GM19099 (cell line): ENCODE data around the gene SLC16A6.
A peak's percentile ranks its signal among the peaks of the same experiment; 100 is the strongest.

Source experiments
- POLR2A ChIP-seq: IDR thresholded peaks from 3 replicates; pipeline ENCODE4 v1.6.1; 2011; ENCODE audit warnings: low read depth; ENCODE audit not compliant: insufficient read length; ENCODE audit errors: extremely low read depth

SLC16A6 gene

DNA sequence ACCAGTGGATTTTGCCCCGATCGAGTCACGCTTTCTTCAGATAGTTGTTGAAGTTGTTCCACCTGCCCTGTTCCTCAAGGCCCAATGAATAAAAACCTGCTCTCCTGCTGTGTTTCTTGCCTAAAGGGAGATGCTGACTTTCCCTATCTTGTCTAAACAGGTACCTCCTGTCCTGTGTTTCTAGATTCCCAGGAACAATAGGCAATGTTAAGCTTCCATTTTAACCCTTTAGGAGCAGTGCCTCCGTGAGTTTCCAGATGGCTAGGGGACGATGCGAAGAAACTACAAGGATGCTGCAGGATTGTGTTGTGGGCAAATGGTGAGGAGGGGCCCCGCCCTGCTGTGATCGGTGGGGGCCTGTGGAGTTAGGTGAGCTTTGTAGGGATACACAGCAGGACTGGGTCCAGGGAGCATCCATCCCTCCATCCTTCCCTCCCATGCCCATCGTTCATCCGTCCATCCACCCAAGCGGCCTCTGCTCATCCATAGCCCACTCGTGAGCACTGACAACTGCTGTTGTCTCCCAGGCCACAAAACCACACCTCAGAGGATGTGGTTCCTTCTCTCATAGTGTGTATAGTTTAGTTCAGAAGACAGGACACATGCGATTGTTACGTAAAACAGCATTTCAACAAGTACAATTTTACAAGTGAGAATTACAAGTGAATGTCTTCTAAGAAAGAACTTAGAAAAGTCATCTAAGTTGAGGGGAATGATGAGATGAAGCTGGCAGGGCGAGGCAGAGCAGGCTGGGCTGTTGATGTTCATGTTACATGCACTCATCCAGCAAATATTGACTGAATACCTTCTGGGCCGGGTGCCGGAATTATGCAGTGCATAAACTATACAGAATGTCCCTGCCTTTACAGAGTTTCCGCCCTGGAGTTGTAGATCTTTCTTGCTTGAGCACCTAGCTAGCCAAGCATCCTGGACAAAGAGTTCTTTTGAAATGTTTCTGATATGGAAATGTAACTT is 5.6 kb upstream of the SLC16A6 start:
- TF ChIP-seq POLR2A, result no peak

DNA sequence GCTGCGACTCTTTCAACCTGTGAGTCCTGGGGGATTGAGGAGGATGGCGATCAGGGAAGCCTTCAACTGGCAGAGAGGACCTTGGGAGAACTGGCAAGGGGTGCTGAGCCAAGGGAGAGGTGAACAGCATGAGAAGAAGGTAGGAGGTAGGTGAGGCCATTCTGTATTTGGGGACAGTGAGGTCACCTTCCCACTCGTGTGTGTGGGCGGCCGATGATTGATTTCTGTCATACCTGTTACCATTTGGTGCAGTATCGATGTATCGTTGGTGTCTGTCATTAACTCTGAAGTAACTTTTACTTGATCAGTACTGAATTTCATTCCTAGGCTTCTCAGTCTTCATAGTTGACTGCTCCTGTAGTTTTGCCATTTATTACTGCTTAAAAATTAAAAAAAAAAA is 4.2 kb upstream of the SLC16A6 start:
- TF ChIP-seq POLR2A, result no peak

DNA sequence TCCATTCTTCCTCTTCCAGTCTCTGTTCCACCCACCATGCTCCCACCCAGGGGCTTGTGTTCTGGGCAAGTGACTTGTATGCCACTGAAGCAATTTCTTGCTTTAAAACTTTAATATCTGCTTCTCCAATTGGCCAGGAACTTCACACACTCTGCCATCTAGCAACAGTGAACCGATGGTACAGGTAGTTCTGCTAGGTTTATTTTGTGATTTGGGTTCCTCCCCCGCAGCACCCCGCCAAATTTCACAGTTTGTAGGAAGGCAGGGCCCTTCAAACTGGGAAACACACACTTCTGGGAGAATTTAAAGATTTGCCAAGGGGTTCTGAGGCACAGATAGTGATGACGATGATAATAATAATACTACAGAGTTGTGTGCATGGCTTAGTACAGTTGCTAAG is 3.7 kb upstream of the SLC16A6 start:
- TF ChIP-seq POLR2A, result no peak

DNA sequence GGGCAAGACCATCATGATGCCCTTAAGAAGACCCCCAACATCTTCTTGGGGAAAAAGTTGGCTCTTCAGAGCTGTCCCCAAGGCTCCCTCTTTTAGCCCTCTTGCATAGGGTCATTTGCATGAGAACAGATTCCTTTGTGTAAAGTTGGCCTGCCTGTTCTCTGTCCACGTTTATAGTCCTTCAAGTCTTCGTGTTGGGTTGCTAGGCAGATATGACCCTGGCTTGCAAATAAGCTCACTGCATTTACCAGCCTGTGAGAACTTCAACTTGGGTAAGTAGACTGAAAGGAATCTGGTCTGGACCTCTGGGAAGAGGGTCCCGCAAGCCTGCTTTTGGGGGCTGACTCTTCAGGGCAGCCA is 3.2 kb upstream of the SLC16A6 start:
- TF ChIP-seq POLR2A, result no peak

DNA sequence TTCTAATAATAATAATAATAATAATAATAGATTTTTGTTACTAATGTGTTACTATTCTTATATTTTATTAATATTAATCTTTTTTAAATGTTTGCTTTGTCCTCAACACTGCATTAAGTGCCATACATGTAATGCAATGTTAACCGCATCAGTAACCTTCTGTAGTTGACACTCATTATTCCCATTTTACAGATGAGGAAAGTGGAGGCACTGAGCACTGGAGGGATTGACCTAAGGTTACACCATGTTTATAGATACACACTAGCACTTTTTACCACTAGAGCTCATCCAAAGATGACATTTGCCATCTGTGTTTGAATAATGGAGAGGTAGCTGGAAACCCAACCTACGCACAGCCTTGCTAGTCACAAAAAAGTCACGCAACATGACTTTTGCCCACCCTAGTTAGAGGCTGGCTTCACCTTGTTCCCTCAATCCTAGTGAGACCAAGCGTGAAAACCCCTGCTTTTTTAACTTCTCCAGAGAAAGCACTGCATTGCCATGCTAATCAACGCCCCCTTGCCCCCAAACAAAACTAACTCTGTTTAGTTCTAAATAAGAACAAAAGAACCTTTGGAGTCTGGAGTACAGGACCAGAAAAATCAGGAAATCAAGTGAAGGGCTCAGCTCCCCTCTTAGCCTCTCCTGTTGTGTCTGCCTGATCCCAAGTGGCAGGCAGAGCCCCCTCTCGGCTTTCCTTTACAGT is 2.7 kb upstream of the SLC16A6 start:
- TF ChIP-seq POLR2A, result no peak

DNA sequence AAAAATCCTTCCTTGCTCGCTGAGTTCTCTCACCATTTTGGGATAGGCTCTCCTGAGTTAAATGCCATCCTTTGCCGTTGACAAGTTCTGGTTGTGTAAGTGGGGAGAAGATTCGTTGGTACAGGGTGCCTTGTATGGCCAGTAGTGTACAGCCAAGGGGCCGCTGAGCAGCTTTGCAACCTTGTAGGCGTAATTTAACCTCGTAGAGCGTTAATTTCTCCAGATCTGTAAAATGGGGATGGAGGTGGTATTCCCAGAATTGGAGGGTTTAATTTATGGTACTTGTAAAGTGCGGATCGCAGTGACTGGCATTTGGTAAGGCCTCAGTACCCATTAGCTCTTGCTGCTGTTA is 1.7 kb upstream of the SLC16A6 start:
- TF ChIP-seq POLR2A, result no peak

DNA sequence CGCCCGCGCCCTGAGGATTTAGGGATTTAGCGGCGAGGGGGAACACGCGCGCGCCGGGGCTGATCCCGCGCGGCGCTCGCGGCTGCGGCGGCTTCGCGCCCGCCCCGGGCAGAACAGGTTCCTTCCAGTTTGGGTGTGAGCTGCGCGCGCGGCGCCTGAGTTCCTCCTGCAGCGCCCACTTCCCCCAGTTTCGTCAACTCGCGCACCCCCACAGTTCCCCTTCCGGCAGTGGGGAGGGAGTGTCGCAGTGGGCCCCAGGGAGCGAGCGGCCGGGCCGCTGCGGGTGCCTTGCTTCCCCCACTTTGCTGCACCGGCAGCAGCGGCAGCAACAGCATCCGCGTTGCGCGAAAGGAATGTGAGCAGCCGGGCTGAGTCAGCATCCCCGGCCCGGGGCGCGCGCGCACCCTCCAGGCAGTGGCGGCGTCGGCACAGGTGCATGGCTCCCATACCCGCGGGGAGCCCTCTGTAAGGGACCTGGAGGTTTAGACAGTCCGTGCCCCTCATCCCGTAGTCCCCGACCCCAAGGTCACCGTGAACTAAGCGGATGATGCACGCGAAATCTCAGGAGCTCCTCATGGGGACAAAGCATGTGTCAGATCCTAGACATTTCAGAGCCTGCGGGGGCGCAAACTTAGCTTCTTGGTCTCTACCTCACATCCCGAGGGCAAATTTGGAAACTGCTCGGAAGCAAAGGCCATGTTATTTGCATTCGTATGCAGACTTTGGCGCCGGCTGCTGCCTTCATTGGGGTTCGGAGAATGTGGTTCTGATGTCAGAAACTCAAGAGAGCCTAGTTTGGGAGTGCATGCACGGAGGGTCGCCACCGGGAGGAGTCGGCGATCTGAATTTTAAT is 1.1 kb upstream of the SLC16A6 start:
- TF ChIP-seq POLR2A, result peak; percentile 93

DNA sequence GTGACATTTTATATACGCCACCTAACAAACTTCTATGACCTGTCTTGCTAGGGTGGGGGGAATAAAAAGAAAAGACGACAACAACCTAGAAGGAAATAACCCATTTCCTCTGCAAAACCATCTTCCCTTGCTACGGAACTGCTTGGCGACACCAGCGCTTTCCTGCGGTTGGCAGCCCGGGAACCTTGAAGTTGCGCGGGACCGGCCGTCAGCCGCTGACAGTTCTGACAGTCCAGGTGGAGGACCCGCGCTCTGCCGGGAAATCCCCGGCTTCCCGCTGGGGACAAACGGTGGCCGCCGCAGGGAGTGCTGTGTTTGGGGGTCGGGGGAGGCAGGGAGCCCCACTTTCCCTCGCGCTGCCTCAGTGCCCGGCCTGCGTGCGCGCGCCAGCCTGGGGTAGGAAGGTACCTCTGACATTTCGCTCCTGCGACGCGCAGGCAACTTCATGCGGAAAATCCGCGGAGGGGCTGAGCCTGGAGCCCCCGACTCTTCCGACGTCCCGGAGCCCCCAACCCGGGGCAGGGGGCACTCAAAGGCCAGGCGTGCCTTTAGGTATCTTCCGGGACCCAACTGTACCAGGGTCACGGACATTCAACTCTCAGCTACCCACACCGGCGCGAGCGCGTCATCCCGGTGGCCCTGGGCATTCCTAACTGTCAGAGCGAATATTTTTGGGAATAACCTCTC is 516 bp downstream of the SLC16A6 start:
- peak; percentile 5 for TF ChIP-seq POLR2A

DNA sequence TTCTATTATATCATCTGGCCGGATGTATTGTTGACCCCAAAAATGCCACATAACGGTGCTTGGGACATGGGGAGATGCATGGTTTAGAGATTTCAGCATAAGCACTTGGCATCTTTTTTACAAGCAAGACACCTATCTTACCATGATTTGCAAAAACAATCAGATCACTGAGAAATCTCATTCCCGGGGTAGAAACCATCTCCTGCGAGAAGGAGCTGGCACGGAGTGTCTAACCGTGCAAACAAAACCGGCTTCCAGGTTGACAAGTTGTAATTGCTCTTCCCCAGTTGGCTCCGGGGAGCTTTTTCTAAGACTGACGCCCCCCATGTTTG is 1.0 kb downstream of the SLC16A6 start:
- TF ChIP-seq POLR2A, result peak; percentile 16

DNA sequence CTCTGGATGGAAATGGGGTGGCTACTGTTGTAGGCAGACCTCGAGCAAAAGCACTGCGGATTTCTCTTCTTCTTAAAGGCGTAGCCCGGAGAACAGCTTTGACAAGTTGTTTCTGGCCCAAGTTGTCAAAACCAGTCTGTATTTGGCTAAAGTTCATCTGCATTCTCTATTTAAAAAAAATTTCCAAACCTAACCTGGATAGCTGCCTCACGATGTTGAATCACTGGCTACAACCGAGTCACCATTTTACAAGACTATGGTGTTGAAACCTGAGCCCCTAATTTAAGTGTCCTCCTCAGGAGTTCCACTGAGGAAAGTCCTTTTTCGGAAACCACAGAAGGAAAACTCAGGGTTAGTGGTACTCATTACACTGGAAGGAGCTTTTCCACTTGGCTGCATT is 1.5 kb downstream of the SLC16A6 start:
- no peak for TF ChIP-seq POLR2A

DNA sequence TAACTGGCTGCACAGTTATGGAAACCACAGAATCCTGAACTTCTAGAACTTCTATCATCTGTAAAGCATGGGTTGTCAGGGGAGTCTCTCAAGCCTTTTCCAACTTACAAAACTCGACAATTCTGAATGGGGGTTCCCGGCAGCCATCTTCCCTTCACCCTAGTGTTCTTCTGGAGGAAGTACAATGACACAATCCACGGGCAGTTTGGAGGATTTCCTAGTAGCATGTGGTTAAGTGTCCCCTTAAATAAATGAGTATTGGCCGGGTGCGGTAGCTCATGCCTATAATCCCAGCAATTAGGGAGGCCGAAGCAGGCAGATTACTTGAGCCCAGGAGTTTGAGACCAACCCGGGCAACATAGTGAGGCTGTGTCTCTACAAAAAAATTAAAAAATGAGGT is 2.1 kb downstream of the SLC16A6 start:
- no peak for TF ChIP-seq POLR2A

DNA sequence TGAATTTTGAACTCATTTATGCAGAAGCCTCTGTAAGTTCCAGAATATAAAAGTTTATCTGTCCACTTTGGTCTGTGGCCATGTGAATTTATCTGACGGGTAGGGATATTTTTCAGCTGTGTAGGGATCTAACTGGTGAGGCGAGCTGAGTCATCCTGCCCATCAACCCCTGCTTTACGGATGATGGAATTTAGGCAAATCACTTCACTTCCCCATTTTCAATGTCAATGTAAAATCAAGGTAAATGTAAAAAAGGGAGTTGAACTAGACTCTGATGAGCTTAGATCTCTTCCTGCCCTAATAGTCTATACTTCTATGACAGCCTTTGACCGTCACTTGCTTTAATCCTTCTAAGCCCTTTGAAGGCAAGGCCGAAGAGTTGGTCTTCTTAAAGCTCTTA is 2.6 kb downstream of the SLC16A6 start:
- peak; percentile 25 for TF ChIP-seq POLR2A

DNA sequence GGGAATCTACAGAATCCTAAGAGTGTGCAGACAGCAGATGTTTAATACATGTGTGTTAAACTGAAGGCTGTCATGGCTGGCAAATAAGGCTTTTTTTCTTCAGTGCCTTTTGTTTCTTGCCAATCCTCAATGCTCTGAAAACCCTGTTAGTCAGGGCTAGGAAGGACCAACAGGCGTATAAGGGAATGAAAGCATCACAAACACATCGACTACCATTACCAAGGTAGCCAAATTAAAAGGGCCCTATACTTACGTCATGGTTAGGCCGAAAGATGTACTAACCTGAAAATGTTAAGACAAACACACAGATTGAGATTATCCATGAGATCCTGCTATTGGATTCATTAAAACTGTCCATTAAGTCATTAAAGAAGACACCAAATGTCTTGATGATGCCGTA is 13.1 kb downstream of the SLC16A6 start:
- no peak for TF ChIP-seq POLR2A

DNA sequence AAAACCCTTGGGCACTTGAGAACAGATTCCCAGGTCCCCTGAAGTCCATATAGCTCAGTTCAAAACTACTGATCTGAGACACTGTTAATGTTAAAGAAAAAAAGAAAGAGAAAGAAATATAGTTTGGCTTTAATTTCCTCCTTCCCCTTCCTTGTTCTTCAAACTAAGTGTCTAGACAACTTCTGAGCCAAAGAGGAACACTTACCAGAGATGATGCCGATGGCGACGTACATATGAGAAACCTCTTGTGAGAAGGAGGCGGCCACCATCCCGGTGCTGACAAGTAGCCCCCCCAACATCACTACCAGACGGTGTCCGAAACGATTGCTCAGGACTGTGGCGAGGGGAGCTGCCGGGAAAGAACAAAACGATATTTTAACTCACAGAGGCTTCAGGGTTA is 17.2 kb downstream of the SLC16A6 start:
- no peak for TF ChIP-seq POLR2A
